ENCODE data around the gene NOP14. TPM values are rescaled to one million over a fixed set of nuclear protein-coding genes. Genes with fewer than 3 reads are reported as not detected.
"Not testable (repeated sequence)": the region's sequence is repeated elsewhere in the genome, so short reads cannot be mapped to it uniquely, and the experiment has no call there.

Gene NOP14
- total RNA-seq, 6 donors from 2014 or later: 17.2 to 30.4 (median 22.4) TPM

DNA sequence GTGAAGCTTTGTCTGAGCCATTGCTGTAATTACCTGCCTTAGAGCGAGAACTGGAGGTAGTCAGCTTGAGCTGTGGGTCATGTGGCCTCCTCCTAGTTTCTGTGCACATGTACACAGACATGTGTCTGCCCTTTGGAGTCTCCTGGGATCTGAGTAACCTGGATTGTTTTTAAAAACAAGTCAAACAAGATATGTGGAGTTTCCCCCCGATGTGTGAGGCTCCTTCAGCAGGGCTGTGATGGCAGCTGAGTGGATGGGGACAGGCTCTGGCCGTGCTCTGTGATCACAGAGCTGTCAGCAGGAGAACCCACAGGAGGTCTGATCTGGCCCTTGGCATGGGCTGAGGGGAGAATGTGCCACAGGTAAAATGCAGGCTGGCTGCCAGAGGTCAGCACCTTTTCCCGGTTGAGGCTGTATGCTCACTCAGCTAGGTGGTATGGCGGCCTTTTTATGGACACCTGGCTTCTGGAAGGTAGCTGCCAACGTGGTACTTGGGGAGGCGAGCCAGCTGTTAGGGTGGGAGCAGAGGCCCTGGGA lies 38.4 kb downstream of the NOP14 start:
- Histone ChIP-seq H3K4me1 (peaks cover 17 to 38% (median 37%) of the 10 kb centered on the region in 4 donors), H3K27ac (peak overlapping the region; percentile 27 to 48 (median 40)), H3K4me3 (no peak overlapping the region), H3K36me3 (peaks cover 18 to 88% (median 64%) of the 10 kb centered on the region in 4 donors), H3K27me3 (no peaks in the 10 kb centered on the region), H3K9me3 (no peaks in the 10 kb centered on the region)
- ATAC-seq (ENCODE audit: low FRiP score in 2 of 2): peak; percentile 7 to 44
- DNase-seq: no peak
- TF ChIP-seq POLR2AphosphoS5 (IDR thresholded peaks at IDR 0.05): no peak
- TF ChIP-seq, protein P1, sequence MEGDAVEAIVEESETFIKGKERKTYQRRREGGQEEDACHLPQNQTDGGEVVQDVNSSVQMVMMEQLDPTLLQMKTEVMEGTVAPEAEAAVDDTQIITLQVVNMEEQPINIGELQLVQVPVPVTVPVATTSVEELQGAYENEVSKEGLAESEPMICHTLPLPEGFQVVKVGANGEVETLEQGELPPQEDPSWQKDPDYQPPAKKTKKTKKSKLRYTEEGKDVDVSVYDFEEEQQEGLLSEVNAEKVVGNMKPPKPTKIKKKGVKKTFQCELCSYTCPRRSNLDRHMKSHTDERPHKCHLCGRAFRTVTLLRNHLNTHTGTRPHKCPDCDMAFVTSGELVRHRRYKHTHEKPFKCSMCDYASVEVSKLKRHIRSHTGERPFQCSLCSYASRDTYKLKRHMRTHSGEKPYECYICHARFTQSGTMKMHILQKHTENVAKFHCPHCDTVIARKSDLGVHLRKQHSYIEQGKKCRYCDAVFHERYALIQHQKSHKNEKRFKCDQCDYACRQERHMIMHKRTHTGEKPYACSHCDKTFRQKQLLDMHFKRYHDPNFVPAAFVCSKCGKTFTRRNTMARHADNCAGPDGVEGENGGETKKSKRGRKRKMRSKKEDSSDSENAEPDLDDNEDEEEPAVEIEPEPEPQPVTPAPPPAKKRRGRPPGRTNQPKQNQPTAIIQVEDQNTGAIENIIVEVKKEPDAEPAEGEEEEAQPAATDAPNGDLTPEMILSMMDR (IDR thresholded peaks at IDR 0.05): no peak
- TF ChIP-seq EP300 (IDR thresholded peaks at IDR 0.05): no peak
- no peak for TF ChIP-seq POLR2A (IDR thresholded peaks at IDR 0.05)
- WGBS, 2 donors: 76 to 90% methylated on average over 5 to 6 of the region's 7 CpGs

DNA sequence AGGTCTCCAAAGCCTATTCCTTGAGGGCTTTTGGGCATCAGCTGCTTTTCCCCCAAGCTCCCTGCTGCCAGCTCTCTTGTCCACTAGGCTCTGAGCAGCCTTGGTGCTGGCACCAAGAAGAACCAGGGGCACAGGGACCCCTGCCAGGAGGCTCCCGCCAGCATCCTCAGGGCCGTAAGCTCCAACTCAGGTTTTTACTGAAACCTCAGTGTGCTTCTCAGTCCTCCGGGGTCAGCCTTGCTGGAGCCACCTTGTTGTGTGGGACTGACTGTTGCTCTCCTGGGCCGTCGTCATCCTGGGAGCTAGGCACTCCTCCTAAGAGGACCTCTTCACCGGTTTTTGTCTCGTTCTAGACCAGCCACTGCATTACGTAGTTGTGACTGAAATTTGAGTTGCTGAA lies 38.9 kb downstream of the NOP14 start:
- Histone ChIP-seq H3K4me1 (peaks cover 17 to 33% (median 32%) of the 10 kb centered on the region in 4 donors), H3K27me3 (no peaks in the 10 kb centered on the region), H3K27ac (peak overlapping the region; percentile 27 to 48 (median 40)), H3K4me3 (no peak overlapping the region), H3K36me3 (peaks cover 18 to 83% (median 60%) of the 10 kb centered on the region in 4 donors), H3K9me3 (no peaks in the 10 kb centered on the region)
- peak; percentile 30 to 41 for ATAC-seq (ENCODE audit: low FRiP score in 2 of 2)
- 72 to 80% methylated on average over 7 to 8 of the region's 8 CpGs for WGBS, 2 donors
- DNase-seq: no peak
- TF ChIP-seq EP300 (IDR thresholded peaks at IDR 0.05) (no peak), POLR2AphosphoS5 (IDR thresholded peaks at IDR 0.05) (no peak), POLR2A (IDR thresholded peaks at IDR 0.05) (no peak)
- TF ChIP-seq, protein P1 (IDR thresholded peaks at IDR 0.05): no peak

DNA sequence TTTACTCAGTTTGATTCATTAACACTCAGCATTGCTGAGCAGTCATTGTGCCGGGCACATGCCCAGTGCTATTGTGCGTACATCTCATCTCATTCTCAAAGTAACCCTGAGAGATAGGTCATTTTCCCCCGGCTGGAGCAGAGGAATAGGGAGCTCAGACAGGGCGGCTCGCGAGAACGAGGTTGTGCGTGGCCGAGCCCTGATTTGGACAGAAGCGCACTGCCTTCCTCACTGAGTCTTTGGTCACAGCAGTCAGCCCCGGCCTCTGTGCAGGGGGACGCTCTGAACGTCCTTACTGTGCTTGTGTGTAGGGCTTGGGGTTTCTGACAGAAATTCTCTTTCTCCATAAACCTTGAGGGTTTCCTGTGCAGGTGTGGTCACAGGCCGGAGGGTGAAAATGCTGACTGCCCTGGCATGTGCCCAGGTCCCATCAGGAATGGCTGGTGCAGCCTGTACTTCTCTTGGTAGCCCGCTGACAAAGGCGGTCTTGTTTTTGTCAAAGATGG lies 39.5 kb downstream of the NOP14 start:
- Histone ChIP-seq H3K4me3 (no peak overlapping the region), H3K27ac (peak overlapping the region; percentile 32 to 54 (median 41)), H3K4me1 (peaks cover 17 to 33% (median 27%) of the 10 kb centered on the region in 4 donors), H3K9me3 (no peaks in the 10 kb centered on the region), H3K36me3 (peaks cover 18 to 83% (median 55%) of the 10 kb centered on the region in 4 donors), H3K27me3 (no peaks in the 10 kb centered on the region)
- TF ChIP-seq, protein P1 (IDR thresholded peaks at IDR 0.05): no peak
- TF ChIP-seq POLR2AphosphoS5 (IDR thresholded peaks at IDR 0.05) (no peak), EP300 (IDR thresholded peaks at IDR 0.05) (no peak), POLR2A (IDR thresholded peaks at IDR 0.05) (no peak)
- DNase-seq (no peak), ATAC-seq (ENCODE audit: low FRiP score in 2 of 2) (no peak)
- 87 to 94% methylated on average over 16 of the region's 16 CpGs for WGBS, 2 donors

DNA sequence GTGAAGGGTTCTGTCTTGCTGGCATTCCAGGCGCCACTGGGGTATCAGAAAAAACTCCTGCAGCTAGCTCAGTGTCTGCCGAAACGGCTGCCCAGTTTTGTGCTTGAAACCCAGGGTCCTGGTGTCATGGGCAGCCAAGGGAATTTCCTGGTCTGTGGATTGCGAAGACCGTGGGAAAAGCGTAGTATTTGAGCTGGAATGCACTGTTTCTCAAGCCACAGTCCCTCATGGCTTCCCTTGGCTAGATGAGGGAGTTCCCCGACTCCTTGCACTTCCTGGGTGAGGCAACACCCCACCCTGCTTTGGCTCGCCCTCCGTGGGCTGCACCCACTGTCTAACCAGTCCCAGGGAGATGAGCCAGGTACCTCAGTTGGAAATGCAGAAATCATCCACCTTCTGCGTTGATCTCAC lies 40.1 kb downstream of the NOP14 start:
- H3K4me3 ChIP-seq: no peak overlapping the region
- peaks cover 17 to 82% (median 49%) of the 10 kb centered on the region in 4 donors for H3K36me3 ChIP-seq
- ATAC-seq (ENCODE audit: low FRiP score in 2 of 2) (no peak), DNase-seq (peak in 1 of 2 donors; percentile 56)
- 62 to 70% methylated on average over 8 to 10 of the region's 10 CpGs for WGBS, 2 donors
- H3K27ac ChIP-seq: peak overlapping the region; percentile 32 to 54 (median 41)
- no peaks in the 10 kb centered on the region for H3K27me3 ChIP-seq
- H3K4me1 ChIP-seq: peaks cover 17 to 28% (median 21%) of the 10 kb centered on the region in 4 donors
- TF ChIP-seq EP300 (IDR thresholded peaks at IDR 0.05) (no peak), POLR2AphosphoS5 (IDR thresholded peaks at IDR 0.05) (no peak), POLR2A (IDR thresholded peaks at IDR 0.05) (no peak)
- TF ChIP-seq, protein P1 (IDR thresholded peaks at IDR 0.05): no peak
- H3K9me3 ChIP-seq: no peaks in the 10 kb centered on the region

DNA sequence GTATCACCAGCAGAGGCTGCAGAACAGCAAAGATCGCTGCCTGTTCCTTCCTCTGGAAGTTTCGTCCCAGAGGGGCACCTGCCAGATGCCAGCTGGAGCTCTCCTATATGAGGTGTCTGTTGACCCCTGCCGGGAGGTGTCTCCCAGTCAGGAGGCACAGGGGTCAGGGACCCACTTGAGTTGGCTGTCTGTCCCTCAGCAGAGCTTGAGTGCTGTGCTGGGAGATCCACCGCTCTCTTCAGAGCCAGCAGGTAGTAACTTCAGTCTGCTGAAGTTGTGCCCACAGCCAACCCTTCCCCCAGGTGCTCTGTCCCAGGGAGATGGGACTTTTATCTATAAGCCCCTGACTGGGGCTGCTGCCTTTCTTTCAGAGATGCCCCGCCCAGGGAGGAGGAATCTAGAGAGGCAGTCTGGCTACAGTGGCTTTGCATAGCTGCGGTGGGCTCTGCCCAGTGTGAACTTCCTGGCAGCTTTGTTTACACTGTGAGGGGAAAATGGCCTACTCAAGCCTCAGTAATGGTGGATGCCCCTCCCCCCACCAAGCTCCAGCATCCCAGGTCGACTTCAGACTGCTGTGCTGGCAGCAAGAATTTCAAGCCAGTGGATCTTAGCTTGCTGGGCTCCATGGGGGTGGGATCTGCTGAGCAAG lies 40.6 kb downstream of the NOP14 start:
- H3K9me3 ChIP-seq; H3K27me3 ChIP-seq; H3K4me3 ChIP-seq; ATAC-seq (ENCODE audit: low FRiP score in 2 of 2): not testable (repeated sequence)
- peaks cover 17 to 28% (median 20%) of the 10 kb centered on the region in 4 donors for H3K4me1 ChIP-seq
- 52 to 70% methylated on average over 5 to 6 of the region's 7 CpGs for WGBS, 2 donors
- peak overlapping the region; percentile 32 to 54 (median 41) for H3K27ac ChIP-seq
- peak in 1 of 2 donors; percentile 57 for DNase-seq
- H3K36me3 ChIP-seq: peaks cover 13 to 81% (median 44%) of the 10 kb centered on the region in 4 donors

DNA sequence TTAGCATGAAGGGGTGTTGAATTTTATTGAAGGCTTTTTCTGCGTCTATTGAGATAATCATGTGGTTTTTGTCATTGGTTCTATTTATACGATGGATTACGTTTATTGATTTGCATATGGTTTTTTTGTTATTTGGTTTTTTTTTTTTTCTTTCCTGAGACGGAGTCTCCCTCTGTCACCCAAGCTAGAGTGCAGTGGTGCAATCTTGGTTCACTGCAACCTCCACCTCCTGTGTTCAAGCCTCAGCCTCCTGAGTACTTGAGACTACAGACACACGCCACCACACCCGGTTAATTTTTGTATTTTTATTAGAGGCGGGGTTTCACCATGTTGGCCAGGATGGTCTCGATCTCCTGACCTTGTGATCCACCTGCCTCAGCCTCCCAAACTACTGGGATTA lies 44.5 kb downstream of the NOP14 start:
- H3K9me3 ChIP-seq; ATAC-seq (ENCODE audit: low FRiP score in 2 of 2); H3K27me3 ChIP-seq; DNase-seq; H3K27ac ChIP-seq; H3K4me3 ChIP-seq: not testable (repeated sequence)
- Histone ChIP-seq H3K36me3 (peaks cover 0 to 79% (median 31%) of the 10 kb centered on the region in 4 donors), H3K4me1 (peaks cover 15 to 27% (median 18%) of the 10 kb centered on the region in 4 donors)
- 95% methylated on average over 8 of the region's 8 CpGs for WGBS, 2 donors

DNA sequence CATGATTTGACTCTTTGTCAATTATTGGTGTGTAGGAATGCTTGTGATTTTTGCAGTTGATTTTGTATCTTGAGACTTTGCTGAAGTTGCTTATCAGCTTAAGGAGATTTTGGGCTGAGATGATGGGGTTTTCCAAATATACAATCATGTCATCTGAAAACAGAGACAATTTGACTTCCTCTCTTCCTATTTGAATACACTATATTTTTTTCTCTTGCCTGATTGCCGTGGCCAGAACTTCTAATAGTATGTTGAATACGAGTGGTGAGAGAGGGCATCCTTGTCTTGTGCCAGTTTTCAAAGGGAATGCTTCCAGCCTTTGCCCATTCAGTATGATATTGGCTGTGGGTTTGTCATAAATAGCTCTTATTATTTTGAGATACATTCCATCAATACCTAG lies 44.9 kb downstream of the NOP14 start:
- not testable (repeated sequence) for H3K9me3 ChIP-seq; H3K4me3 ChIP-seq; H3K27ac ChIP-seq; ATAC-seq (ENCODE audit: low FRiP score in 2 of 2); H3K27me3 ChIP-seq; DNase-seq
- Histone ChIP-seq H3K4me1 (peaks cover 13 to 27% (median 17%) of the 10 kb centered on the region in 4 donors), H3K36me3 (peaks cover 0 to 78% (median 30%) of the 10 kb centered on the region in 4 donors)
- 68 to 91% methylated on average over 2 of the region's 2 CpGs for WGBS, 2 donors

DNA sequence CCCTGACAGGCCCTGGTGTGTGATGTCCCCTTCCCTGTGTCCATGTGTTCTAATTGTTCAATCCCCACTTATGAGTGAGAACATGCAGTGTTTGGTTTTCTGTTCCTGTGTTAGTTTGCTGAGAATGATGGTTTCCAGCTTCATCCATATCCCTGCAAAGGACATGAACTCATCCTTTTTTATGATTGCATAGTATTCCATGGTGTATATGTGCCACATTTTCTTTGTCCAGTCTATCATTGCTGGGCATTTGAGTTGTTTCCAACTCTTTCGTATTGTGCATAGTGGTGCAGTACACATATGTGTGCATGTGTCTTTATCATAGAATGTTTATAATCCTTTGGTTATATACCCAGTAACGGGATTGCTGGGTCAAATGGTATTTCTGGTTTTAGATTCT lies 46.5 kb downstream of the NOP14 start:
- not testable (repeated sequence) for ATAC-seq (ENCODE audit: low FRiP score in 2 of 2); DNase-seq; H3K27ac ChIP-seq; H3K27me3 ChIP-seq; H3K4me3 ChIP-seq; H3K9me3 ChIP-seq
- H3K4me1 ChIP-seq: peaks cover 0 to 14% (median 4%) of the 10 kb centered on the region in 4 donors
- peaks cover 0 to 79% (median 41%) of the 10 kb centered on the region in 4 donors for H3K36me3 ChIP-seq
- 91 to 96% methylated on average over 2 of the region's 2 CpGs for WGBS, 2 donors

Data from upper lobe of left lung (tissue), 6 donors.